ENCODE data around the gene PET100.

PET100 gene

GRCh38 chr19:7654401-7654800, 24.8 kb downstream of the PET100 start:
- no peak for FAIRE-seq

- FAIRE-seq: no peak
Observed at GRCh38 chr19:7655581-7655980, 26.0 kb downstream of the PET100 start.

- no peak for FAIRE-seq
Observed at GRCh38 chr19:7657131-7657751, 27.6 kb downstream of the PET100 start.

- FAIRE-seq: no peak
Observed at GRCh38 chr19:7658219-7658686, 28.7 kb downstream of the PET100 start.

- FAIRE-seq: no peak
Observed at GRCh38 chr19:7661744-7662538, 32.3 kb downstream of the PET100 start.

- no peak for FAIRE-seq
Observed at GRCh38 chr19:7662657-7663056, 33.1 kb downstream of the PET100 start.

GRCh38 chr19:7663706-7664105, 34.1 kb downstream of the PET100 start:
- FAIRE-seq: no peak

- no peak for FAIRE-seq
Observed at GRCh38 chr19:7665076-7665475, 35.5 kb downstream of the PET100 start.

GRCh38 chr19:7668842-7669241, 39.2 kb downstream of the PET100 start, which contains the start of gene RETN:
TSS of gene RETN (plus strand) at chr19:7669049. CDS start at chr19:7669327, 278 bp downstream.
- no peak for FAIRE-seq

- no peak for FAIRE-seq
Observed at GRCh38 chr19:7669641-7670040, 40.0 kb downstream of the PET100 start.

- no peak for FAIRE-seq
Observed at GRCh38 chr19:7670150-7670783, 40.7 kb downstream of the PET100 start.

GRCh38 chr19:7670790-7671189, 41.2 kb downstream of the PET100 start:
- no peak for FAIRE-seq

- FAIRE-seq: no peak
Observed at GRCh38 chr19:7672522-7672921, 42.9 kb downstream of the PET100 start.

GRCh38 chr19:7674010-7675005, 44.7 kb downstream of the PET100 start:
- FAIRE-seq: no peak

GRCh38 chr19:7676376-7676775, 46.8 kb downstream of the PET100 start:
- no peak for FAIRE-seq

- FAIRE-seq: no peak
Observed at GRCh38 chr19:7676854-7677253, 47.3 kb downstream of the PET100 start, which contains the start of gene MCEMP1. TSS of gene MCEMP1 (plus strand) at chr19:7677090. CDS start at chr19:7677121, 31 bp downstream.

- no peak for FAIRE-seq
Observed at GRCh38 chr19:7677669-7678311, 48.2 kb downstream of the PET100 start.

GRCh38 chr19:7678971-7679751, 49.6 kb downstream of the PET100 start:
- FAIRE-seq: no peak

GRCh38 chr19:7679771-7680605, 50.4 kb downstream of the PET100 start:
- no peak for FAIRE-seq

Measured in TTC549 (cell line).